GM12872 (cell line): ENCODE results near the gene OR1I1.
A peak's percentile ranks its signal among the peaks of the same experiment; 100 is the strongest.

Experiments used
- TF ChIP-seq, protein P1 (sequence below): IDR thresholded peaks from 3 replicates; pipeline ENCODE4 v1.5.1; 2011; ENCODE audit warnings: low read depth, mild to moderate bottlenecking, low read length, moderate library complexity; ENCODE audit not compliant: insufficient read depth

OR1I1 gene

DNA sequence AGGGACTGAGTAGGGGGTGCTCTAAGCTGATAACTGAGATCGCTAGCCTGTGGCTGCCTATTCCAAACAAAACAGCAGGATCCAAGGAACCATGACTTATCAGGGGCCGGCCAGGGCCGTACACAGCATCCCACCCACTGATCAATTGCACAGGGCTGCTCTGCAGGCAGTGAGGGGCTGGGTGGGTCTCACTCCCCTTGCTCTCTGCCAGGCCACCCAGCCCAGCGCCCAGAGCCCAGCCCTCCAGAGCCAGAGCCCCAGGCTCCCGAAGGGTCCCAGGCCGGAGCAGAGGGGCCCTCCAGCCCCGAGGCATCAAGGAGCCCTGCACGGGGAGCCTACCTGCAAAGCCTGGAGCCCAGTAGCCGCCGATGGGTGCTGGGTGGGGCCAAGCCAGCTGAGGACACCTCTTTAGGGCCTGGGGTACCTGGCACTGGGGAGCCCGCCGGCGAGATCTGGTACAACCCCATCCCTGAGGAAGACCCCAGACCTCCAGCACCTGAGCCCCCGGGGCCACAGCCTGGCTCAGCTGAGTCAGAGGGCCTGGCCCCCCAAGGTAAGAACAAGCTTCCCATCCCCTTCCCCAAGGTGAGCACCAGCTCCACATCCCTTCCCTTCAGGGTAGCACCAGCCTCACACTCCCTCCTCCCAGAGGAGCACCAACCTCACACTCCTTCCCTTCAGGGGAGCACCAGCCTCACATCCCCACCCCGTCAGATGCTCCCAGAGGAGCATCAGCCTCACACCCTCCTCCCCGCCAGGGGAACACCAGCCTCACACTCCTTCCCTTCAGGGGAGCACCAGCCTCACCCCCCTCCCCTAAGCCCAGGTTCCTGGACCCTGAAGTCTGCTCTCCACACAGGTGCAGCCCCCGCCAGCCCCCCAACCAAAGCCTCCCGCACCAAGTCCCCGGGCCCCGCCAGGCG lies 27.1 kb downstream of the OR1I1 start:
- TF ChIP-seq, protein P1, sequence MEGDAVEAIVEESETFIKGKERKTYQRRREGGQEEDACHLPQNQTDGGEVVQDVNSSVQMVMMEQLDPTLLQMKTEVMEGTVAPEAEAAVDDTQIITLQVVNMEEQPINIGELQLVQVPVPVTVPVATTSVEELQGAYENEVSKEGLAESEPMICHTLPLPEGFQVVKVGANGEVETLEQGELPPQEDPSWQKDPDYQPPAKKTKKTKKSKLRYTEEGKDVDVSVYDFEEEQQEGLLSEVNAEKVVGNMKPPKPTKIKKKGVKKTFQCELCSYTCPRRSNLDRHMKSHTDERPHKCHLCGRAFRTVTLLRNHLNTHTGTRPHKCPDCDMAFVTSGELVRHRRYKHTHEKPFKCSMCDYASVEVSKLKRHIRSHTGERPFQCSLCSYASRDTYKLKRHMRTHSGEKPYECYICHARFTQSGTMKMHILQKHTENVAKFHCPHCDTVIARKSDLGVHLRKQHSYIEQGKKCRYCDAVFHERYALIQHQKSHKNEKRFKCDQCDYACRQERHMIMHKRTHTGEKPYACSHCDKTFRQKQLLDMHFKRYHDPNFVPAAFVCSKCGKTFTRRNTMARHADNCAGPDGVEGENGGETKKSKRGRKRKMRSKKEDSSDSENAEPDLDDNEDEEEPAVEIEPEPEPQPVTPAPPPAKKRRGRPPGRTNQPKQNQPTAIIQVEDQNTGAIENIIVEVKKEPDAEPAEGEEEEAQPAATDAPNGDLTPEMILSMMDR, result no peak

DNA sequence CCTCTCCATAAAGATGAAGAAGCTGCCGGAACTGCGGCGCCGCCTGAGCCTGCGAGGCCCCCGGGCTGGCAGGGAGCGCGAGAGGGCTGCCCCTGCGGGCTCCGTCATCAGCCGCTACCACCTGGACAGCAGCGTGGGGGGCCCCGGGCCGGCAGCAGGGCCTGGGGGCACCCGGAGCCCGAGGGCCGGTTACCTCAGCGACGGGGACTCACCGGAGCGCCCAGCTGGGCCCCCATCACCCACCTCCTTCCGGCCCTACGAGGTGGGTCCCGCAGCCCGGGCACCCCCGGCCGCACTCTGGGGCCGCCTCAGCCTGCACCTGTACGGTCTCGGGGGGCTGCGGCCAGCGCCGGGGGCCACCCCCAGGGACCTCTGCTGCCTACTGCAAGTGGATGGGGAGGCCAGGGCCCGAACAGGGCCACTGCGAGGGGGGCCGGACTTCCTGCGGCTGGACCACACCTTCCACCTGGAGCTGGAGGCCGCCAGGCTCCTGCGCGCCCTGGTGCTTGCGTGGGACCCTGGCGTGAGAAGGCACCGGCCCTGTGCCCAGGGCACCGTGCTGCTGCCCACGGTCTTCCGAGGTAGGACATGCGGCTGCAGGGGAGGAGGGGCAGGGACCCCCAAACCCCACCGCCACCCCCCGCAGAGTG lies 27.9 kb downstream of the OR1I1 start:
- TF ChIP-seq, protein P1, result no peak

DNA sequence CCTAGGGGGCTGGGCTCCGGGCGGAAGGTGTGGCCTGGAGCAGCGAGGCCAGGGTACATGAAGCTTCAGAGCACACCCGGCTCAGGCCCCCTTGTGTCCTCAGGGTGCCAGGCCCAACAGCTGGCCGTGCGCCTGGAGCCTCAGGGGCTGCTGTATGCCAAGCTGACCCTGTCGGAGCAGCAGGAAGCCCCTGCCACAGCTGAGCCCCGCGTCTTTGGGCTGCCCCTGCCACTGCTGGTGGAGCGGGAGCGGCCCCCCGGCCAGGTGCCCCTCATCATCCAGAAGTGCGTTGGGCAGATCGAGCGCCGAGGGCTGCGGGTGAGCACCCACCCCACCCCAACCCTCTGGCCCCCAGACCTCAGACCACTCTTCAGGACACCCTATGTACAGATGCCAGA lies 28.4 kb downstream of the OR1I1 start:
- TF ChIP-seq, protein P1, result no peak

DNA sequence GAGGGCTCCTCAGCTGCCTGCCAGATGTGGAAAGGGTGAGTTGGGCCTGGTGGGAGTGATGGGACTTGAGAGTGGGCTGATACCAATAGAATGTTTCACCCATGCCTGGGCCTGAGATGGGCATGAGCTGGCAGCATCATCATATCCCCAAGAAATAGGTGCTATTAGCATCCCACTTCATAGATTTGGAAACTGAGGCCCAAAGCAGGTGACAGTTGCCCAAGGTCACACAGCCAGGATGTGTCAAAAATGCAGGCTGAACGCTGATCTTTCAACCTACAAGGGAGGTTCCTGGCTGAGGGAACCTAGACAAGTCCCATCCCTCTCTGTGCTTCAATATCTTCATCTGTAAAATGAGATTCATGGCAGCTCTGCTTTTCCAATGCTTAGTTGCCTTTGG lies 29.7 kb downstream of the OR1I1 start:
- TF ChIP-seq, protein P1, result no peak

DNA sequence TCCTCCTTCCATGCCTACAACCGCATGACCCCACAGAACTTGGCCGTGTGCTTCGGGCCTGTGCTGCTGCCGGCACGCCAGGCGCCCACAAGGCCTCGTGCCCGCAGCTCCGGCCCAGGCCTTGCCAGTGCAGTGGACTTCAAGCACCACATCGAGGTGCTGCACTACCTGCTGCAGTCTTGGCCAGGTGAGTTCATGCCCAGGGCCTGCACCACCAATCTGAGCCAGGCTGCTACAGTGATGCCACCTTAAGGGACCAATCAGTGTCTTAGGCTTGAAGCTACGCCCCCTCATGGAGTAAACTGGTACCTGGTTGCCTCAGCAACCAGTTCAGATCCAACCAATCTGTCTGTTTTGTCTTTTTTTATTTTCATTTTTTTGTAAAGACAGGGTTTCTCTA lies 30.4 kb downstream of the OR1I1 start:
- TF ChIP-seq, protein P1, result 0 out of 3 replicates have a peak, but pooled peaks have one; percentile 7

DNA sequence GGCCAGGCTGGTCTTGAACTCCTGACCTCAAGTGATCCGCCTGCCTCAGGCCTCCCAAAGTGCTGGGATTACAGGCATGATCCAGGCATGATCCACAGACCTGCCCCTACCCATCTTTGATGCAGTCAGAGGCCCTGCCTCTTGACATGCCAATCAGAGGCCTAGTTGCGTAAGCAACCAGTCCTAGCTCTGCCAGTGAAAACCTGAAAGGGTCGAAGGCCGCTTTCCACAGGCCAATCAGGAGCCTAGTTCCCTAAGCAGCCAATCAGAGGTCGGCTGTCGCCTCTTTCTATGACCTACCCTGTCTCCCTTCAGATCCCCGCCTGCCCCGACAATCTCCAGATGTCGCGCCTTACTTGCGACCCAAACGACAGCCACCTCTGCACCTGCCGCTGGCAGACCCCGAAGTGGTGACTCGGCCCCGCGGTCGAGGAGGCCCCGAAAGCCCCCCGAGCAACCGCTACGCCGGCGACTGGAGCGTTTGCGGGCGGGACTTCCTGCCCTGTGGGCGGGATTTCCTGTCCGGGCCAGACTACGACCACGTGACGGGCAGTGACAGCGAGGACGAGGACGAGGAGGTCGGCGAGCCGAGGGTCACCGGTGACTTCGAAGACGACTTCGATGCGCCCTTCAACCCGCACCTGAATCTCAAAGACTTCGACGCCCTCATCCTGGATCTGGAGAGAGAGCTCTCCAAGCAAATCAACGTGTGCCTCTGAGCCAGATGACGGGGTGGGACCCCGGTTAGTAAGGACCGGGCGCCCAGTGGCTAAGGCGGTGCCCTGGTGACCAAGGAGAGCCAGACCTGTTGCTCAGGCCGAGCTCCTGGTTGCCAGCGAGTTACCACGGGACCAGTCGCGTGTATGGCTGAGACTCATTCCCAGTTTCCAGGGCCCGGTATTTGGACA lies 31.5 kb downstream of the OR1I1 start:
- TF ChIP-seq, protein P1, result no peak

DNA sequence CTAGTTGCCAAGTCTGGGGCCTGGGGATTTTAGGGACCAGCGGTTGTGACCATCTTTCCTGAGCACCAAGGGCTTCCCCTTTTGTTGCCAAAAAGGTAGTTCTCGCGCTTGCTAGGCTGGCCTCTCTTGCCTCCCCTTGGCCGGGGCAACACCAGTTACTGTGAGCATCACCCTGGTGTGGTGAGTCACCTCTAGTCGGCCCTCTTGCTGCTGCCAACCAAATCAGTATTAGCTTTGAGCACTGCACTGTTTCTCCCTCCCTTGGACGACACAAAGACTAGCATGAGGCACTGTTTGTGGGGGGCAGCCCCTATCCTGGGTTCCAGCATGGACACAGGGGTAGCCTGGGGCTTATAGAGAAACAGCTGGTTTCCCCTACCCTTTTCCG lies 32.1 kb downstream of the OR1I1 start:
- TF ChIP-seq, protein P1, result no peak
